Epidermal melanocyte (primary cell): ENCODE results near the gene RABAC1.

Source experiments
- DNase-seq: peaks from one replicate; pipeline ENCODE4 v3.0.0; 2011; ENCODE audit warnings: low spot score; ENCODE audit not compliant: insufficient read length

Gene RABAC1

DNA sequence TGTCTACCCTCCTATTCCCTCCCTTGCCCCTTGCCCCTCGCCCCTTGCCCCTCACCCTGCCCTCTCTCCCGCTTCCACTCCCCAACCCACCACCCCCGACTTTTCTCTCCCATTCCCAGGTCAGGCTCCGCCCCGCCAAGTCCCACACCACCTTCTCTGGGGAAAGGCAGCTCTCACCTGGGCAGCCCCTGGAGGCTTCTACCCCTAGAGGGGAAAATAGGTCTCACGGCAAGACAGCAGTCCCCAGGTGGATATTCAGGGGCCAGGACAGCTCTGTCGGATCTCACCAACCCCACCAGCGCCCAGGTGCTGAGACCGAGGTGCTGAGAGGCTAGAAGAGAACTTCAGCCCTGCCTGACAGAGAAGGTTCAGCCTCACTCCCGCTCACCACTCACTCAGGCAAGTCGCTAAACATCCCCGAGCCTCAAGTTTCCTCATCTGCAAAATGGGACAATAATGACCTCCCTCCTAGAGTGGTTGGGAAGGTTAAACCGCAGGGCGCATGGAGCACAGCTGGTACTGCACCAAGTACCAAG, 29.5 kb downstream of the RABAC1 start:
- DNase-seq: no peak

DNA sequence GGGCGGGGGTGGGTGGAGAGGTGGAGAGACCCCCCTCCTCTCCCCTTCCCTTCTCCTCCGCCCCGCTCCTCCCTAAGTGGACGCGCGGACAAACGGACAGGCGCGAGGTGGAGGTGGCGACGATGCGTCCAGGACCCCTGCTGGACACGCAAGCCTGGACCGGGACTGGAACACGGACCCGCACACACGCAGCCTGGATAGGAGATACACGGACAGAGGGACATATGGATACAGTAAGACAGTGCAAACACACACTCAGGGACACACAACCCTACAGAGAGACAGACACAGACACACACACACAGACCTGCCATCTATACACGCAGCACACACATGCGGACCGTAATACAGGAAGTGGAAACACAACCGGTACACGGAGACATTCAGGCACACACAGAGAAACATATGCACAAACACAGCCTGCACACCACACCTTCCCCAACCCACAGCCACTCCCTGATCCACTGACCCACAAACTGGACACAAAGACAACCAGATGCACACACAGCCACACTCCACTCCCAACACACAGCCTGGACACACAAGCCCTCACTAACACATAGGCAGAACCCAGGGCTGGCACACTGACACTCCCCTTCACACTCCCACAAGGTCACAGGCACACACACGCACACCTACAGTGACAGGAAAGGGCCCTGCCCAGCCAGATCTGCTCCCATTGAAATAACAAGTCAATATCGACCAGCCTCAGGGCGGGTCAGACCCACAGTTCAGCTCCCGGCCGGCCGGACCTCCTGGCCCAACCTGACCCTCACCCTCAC, 30.2 kb downstream of the RABAC1 start:
- no peak for DNase-seq

DNA sequence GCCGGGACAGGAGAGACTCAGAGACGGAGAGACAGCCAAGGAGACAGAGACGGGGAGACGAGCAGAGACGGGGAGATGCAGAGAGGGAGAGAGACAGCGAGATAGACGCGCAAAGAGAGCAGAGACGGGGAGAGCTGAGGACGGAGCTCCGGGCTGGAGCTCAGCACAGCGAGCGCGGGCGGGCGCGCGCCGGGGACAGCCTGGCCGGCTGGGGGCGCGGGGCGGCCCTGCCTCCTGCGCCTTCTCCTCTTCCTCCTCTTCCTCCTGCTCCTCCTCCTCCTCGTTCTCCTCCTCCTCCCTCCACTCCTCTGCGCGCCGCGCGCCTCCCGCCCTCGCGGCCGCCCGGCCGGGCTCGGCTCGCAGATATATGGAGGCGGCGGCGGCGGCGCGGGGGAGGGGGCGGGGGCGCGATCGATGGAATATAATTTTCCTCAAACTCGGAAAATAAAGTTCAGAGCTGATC, 30.9 kb downstream of the RABAC1 start, which contains the start of gene ERFL:
TSS of gene ERFL (minus strand) at position 229 of the 463 bp plus-strand sequence. CDS start 15,530 bp downstream, outside the sequence.
- DNase-seq: no peak

DNA sequence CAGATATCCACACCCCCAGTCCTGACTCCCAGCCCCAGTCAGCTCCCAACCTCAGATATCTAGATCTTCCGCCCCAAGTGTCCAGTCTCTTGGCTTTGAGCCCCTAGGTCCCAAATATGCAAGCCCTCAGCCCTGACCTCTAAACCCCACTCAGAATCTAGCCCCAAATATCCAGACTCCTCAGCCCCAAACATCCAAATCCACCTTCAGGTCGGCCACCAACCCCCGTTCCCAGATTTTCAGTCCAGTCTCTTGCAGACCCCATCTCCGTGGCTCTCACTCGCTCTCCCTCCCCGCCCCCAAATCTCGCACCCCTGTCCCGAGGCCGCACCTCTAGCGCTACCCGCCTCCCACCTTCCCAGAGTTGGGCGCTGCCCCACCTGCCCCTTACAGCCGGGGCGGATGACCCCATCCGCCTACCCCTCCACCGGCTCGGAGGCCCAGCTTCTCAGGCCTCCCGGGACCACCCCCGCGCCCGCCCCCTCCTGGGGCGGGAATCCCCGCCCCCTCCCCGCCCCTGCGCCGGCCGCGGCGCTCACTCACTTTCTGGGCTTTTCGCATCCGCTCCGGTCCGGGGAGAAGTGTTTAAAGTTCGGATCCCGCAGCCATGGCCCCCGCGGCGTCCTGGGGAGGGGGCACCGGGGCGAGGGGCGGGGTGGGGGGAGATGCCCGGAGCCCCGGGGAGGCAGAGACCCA, 31.5 kb downstream of the RABAC1 start:
- DNase-seq: no peak

DNA sequence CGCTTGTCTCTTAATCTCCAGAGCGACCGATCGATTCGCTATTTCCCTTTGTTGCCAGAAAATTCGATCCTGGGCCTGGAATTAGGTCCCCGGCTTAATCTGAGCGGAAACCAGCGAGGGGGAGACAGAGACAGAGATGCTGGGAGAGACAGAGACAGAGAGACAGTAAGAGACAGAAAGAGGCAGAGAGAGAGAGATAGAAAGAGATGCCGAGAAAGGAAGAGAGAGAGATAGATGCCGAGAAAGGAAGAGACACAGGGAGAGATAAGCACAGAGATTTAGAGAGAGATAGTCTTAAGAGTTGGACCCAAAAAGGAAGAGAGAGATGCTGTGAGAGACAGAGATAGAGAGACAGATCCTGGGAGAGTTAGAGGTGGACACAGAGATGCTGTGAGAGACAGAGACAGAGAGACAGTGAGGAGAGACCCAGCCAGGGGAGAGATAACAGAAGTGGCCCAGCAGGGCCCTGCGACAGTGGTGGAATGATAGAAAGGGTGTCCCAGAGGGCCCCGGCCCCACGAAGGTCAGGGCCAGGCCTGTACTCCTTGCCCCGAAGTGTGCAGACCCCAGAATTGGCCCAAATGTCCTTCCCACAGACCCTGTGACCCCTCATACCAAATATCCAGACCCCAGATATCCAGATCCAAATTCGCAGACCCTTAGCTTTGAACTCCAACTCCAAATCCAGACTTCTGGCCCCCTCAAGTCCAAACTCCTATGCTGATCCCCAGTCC, 32.2 kb downstream of the RABAC1 start:
- no peak for DNase-seq

DNA sequence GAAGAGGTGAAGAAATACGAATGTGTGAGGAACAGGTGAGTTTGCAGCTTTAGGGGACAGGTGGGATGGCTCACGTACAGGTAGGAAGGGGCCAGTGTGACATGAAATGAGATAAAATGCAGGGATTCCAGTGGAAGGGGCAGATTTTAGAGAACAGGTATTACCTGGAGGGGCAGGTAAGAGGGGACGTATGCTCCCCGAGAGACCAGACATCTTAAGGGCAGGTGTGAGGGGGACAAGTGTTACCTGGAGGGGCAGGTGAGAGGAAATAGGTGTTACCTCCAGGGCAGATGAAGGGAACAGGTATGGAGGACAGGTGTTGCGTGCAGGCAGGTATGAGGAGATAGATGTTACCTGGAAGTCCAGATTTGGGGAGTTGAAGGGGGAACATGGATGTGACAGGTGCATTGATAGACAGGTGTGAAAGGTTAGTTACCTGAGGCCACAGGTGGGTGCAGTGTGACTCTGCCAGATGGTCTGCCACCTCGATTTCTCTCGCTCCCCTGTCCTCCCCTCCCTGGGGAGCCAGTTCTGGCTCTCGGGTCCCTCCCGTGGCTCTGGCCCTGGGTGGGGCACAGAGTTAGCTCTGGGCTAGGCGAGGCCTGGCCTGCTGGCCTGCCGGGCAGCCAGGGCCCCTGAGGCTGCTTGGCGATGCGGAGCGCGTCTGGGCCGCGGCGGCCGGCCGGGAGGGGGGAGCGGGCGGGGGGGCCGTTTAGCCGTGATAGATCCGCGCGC, 32.9 kb downstream of the RABAC1 start:
- DNase-seq: no peak

DNA sequence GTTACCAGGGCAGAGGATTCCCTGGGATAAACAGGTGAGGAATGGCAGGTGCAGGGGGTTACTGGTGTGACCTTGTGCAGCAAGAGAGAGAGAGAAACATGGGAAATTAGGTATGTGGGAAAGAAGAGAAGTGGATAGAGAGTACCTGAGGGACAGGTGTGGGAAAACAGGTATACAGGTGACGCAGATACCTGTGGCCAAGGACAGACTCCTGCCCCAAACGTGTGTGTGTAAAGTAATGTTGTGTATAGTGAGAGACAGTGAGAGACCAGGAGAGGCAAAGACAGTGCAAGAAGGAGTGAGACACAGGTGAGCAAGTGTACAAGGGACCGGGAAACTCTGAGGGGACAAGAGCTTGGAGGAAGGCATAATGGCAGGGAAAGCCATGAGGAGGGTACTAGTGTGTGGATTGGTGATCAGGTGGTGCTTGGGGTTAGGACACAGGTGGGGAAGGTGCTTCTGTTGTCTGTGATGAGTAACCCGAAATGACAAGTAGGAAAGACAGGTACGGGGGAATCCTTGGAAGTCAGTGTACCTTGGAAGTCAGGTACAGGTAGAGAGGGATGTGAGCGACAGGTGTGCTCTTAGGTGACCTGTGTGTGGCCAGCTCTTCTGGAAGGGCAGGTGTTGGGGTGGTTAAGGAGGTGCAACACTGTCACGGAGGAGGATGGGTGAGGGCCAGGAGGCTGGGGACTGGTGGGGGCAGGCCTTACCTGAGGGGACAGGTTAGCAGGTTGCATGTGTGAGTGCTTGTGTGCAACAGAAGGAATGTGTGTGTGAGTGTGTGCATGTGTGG, 33.7 kb downstream of the RABAC1 start:
- no peak for DNase-seq

DNA sequence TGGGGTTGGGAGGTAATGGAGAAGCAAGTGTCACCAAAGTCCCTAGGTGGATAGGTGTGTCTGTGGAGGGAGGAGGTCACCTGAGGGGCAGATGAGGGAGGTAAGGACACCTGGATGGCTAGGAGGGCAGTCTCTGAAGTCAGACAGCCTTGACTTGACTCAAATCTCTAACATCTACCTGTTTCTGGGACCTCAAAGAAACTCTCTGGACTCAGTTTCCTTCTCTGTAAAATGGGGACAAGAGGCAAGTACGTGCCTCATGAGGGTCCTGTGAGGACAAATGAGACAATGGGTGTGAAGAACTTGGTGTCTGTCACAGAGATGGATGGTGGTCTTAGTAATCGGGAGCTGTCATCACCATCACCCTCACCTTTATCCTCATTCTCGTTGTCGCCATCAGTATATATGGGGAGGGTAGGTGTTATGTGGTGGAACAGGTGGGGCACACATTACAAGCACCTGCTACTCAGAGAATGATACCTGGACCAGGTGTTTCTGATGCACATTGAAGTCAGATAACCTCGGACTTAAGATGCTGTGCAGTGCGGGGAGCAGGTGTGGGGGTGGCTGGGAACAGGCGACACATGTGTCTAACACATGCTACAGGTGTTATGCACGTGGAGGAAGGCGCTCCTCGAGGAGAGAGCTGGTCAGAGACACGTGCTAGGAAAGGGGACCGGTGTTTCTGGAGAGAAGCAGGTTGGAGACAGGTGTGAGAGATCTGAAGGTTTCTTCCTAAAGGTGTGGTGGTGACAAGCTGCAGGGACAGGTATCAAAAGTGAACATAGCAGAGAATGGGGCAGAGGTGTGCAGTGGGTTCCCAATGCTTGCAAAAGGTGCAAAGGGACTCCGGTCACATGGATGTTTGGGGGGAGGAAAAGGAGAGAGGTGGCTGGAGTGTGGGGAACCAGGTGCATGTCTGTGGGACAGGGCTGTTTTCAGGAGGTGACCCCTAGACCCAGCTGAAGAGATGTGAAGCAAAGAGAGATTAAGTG, 34.7 kb downstream of the RABAC1 start:
- no peak for DNase-seq

DNA sequence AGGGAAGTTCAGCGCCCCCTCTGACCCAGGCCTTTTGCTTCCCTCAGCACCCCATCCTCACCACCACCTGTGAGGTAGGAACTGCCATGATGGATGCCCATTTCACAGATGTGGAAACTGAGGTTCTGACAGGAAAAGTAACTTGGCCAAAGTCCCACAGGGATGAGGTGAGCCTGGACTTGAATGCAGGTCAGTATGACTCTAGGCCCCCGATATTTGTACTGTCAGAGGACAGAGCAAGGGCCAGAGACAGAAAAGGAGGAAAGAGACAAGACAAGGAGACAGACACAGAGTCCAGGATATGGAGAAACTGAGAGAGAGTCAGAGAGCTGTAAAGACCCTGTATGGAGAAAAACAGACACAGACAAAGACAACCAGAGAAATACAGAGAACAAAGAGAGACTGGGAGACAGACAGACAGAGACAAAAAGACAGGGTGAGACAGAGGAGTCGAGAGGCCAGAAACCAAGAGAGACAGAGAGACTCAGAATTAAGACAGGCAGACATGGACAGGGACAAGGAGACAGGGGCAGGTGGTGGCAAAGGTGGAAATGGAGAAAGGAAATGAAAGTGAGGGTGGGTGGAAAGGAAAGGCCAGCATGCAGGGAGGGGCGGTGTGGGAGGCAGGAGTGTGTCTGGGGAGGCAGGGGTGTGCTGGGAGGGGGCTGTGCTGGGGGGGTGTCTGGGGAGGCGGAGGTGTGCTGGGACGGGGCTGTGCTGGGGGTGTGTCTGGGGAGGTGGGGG, 35.9 kb downstream of the RABAC1 start:
- no peak for DNase-seq

DNA sequence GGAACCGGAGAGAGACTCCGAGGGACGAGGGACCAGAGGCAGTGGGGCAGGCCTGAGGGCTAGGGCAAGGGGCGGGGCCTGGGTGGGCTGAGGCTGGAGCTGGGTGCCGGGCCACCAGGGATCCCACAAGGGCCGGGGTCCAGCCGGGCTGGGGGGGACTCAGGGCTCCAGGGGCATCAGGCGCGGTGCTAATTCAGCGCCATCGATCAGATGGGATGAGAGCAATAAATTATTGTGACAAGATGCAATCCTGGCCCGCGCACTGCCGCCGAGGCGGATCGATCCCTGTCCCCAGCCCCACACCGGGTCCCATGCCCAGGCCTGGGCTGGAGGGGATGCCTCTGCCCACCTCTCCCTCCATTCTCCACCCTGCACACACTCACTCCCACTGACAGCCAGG, 36.5 kb downstream of the RABAC1 start:
- DNase-seq: no peak

DNA sequence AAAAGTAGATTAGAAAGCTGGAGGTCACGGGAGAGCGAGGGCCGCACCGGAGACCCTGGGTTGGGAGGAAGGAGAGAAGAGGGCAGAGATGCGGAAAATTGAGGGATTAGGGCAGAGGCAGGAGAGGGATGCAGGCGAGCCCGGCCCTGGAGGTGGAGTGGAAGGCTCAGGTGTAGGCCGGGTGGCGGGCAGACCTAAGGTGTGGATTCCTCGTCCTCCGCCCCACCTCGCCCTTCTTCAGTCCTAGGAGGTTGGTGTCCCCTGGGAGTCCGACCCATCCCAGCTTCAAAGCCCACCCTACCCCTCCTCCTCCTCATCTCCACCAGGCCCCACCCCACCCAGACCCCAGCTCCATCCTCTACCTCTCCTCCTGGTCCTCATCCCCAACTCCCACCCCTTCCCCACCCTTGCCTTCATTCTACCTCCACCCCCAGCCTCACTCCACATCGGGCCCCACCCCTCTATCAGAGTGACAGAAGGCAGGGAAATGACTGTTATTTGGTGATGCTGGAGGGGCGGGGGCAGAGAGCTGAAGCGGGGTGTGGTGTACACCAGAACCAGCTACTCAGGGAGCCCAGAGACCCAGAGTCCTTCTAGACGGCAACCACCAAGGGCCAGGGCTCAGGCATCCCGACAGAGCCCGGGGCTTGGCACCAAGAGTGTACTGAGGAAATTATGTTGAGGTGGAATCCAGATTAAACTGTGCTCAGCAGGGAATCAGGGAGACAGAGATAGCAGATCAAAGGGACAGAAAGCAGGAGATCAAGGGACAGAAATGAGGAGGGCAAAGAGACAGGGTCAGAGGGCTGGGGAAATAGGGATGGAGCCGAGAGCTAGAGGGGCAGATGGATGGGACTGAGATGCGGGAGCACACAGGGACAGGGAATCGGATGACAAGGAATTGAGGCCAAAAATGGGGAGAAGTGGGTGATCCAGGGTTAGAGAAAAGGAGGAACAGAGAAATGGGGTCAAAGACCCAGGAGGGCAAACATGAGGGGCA, 37.2 kb downstream of the RABAC1 start:
- no peak for DNase-seq

DNA sequence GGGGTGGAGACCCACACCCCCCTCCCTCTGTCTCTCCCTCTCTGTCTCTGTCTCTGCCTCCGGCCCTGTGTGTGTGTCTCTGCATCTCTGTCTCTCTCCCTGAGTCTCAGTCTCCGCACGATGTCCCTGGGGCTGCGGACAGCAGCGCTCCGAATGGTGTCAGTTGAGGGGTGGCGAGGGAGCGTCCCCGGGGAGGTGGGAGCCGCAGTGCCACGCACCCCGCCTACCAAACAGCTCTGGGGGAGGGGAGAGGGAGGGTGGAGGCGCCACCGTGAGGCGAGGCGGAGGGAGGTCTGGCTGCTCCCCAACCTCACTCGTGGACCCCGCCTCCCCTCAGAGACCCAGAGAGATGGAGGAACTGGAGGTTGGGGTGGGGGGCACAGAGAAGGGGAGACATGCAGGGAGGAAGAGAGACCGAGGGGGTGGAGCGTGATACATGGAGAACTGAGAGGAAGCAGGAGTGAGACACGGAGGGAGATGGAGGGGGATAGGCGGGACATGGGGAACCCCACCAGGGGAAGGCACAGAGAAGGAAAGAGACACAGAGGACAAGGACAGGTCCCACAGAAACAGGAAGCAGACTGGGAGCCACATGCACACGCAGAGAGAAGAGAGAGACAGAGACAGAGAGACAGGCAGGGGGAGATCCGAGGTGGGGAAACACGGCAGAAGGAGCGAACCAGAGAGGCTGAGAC, 38.1 kb downstream of the RABAC1 start:
- no peak for DNase-seq

DNA sequence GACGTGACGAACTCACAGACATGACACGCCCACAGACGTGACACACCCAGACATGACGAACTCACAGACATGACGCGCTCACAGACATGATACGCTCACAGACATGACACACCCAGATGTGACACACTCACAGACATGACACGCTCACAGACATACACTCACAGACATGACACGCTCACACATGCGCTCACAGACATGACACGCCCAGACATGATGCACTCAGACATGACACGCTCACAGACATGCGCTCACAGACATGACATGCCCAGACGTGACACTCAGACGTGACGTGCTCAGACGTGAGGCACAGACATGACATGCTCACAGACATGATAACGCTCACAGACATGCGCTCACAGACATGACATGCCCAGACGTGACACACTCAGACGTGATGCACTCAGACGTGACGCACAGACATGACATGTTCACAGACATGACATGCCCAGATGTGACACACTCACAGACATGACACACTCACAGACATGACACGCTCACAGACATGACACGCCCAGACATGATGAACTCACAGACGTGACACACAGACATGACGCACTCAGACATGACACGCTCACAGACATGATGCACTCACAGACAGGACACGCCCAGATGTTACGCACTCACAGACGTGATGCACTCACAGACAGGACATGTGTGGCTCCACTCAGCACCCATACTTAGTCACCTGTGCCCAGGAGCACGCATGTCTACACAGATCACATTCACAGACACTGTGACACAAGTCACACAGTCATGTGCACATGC, 39.0 kb downstream of the RABAC1 start:
- no peak for DNase-seq

DNA sequence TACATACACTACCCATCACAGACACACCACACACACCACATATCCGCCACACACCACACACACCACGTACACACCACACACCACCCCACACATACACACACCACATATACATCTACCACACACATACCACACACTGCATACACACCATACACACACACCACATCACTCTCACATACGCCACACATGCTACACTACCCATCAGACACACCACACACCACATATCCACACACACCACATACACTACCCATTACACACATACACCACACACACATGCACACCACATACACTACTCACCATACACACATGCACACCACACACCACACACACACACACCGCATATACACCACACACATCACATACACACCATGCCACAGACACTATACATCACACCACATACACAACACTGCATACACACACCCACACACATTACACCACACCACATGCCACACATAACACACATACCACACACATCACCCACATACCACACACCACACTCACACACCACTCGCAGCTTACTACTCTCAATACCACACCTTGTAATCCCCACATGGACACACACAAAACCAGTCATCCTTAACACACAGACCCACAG, 40.4 kb downstream of the RABAC1 start:
- DNase-seq: no peak

DNA sequence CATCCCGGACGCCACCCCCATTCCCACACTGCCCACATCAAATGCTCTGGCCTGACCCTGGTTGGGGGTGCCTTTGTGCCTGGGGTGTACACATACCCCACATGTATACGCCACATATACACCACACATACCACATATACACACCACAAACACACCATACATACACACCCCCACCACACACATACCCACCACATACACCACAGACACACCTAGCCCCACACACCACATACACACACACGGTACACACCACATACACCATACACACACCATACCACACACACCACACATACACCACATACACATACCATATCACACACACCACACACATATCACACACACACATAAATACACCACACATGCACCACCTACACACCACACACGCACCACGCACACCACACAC, 41.0 kb downstream of the RABAC1 start:
- no peak for DNase-seq
